K562 (cell line): ENCODE measurements around the gene MAPKAPK2. TPM values are rescaled to one million over a fixed set of nuclear protein-coding genes. Genes with fewer than 3 reads are reported as not detected.
A peak's percentile ranks its signal among the peaks of the same experiment; 100 is the strongest.

Source experiments
- BRF1 ChIP-seq: IDR thresholded peaks from 3 replicates; pipeline ENCODE4 v1.6.1; 2011; ENCODE audit warnings: borderline replicate concordance, mild to moderate bottlenecking; ENCODE audit not compliant: insufficient read length; ENCODE audit errors: extremely low read depth
- CC2D1A ChIP-seq: fragments of 450-650 bp; IDR thresholded peaks from 2 replicates; pipeline ENCODE4 v1.6.1; 2017; ENCODE audit warnings: mild to moderate bottlenecking
- ESRRA ChIP-seq: fragments of 450-650 bp; IDR thresholded peaks from 2 replicates; pipeline ENCODE4 v1.6.1; 2014; ENCODE audit warnings: low read depth, mild to moderate bottlenecking, moderate library complexity, borderline replicate concordance
- EWSR1 ChIP-seq: fragments of 450-650 bp; IDR thresholded peaks from 2 replicates; pipeline ENCODE4 v1.6.1; 2018; ENCODE audit warnings: borderline replicate concordance, mild to moderate bottlenecking, low read depth, moderate library complexity; ENCODE audit not compliant: partially characterized antibody
- FOSL1 ChIP-seq: fragments of 200-800 bp; sonication (Bioruptor generic); conservative IDR thresholded peaks from 2 replicates; pipeline ENCODE4 v1.6.1; 2016; ENCODE audit warnings: missing genetic modification characterization, missing compliant biosample characterization
- FOXJ3 ChIP-seq: sonication (generic); formaldehyde crosslinking; IDR thresholded peaks from 2 replicates; pipeline ENCODE4 v1.4.0; 2020; ENCODE audit warnings: mild to moderate bottlenecking, missing genetic modification reagents
- HEY1 ChIP-seq: fragments of 250-450 bp; sonication (Bioruptor Pico); IDR thresholded peaks from 2 replicates; pipeline ENCODE4 v1.5.0; 2020; ENCODE audit warnings: mild to moderate bottlenecking, moderate library complexity, borderline replicate concordance
- HNRNPH1 ChIP-seq: fragments of 200-400 bp; formaldehyde crosslinking; optimal IDR thresholded peaks from 2 replicates; pipeline ENCODE3; 2017; ENCODE audit warnings: low read depth, mild to moderate bottlenecking, low read length, moderate library complexity
- NKRF ChIP-seq: fragments of 450-650 bp; IDR thresholded peaks from 2 replicates; pipeline ENCODE4 v1.6.1; 2016; ENCODE audit warnings: borderline replicate concordance
- NR0B1 ChIP-seq: fragments of 450-650 bp; IDR thresholded peaks from one replicate; pipeline ENCODE4 v1.6.1; 2018; ENCODE audit warnings: mild to moderate bottlenecking, moderate library complexity; ENCODE audit not compliant: partially characterized antibody
- NUFIP1 ChIP-seq: fragments of 450-650 bp; IDR thresholded peaks from 2 replicates; pipeline ENCODE4 v1.6.1; 2018; ENCODE audit not compliant: partially characterized antibody
- PYGO2 ChIP-seq: fragments of 450-650 bp; IDR thresholded peaks from 2 replicates; pipeline ENCODE4 v1.6.1; 2016; ENCODE audit warnings: mild to moderate bottlenecking, missing genetic modification characterization, moderate library complexity, missing compliant biosample characterization
- RFX1 ChIP-seq: fragments of 450-650 bp; IDR thresholded peaks from 2 replicates; pipeline ENCODE4 v1.6.1; 2016; ENCODE audit warnings: mild to moderate bottlenecking, moderate library complexity
- RFX7 ChIP-seq: fragments of 250-450 bp; sonication (Bioruptor Pico); IDR thresholded peaks from 2 replicates; pipeline ENCODE4 v1.5.1; 2021; ENCODE audit warnings: mild to moderate bottlenecking
- SAP30 ChIP-seq: fragments of 200-600 bp; sonication (generic); IDR thresholded peaks from 2 replicates; pipeline ENCODE4 v1.6.1; 2012; ENCODE audit warnings: borderline replicate concordance, low read depth, mild to moderate bottlenecking, moderate library complexity, low read length, control low read depth, inconsistent platforms; ENCODE audit not compliant: insufficient read depth, poor library complexity, severe bottlenecking
- SIRT6 ChIP-seq: IDR thresholded peaks from one replicate; pipeline ENCODE4 v1.6.1; 2012; ENCODE audit warnings: low read depth, mild to moderate bottlenecking, control low read depth, inconsistent platforms, low read length, moderate library complexity
- SP2 ChIP-seq: IDR thresholded peaks from 2 replicates; pipeline ENCODE4 v1.6.1; 2011; ENCODE audit warnings: mild to moderate bottlenecking, low read depth, low read length, moderate library complexity; ENCODE audit not compliant: poor library complexity, severe bottlenecking; ENCODE audit errors: extremely low read depth
- TOE1 ChIP-seq, 2 experiments: fragments of 450-650 bp in 1 of 2; sonication (generic) in 1 of 2; formaldehyde crosslinking in 1 of 2; IDR thresholded peaks; 2 replicates each; pipeline versions ENCODE4 v1.7.1 to v1.8.0; 2016 to 2022; ENCODE audit warnings: borderline replicate concordance in 2 of 2, mild to moderate bottlenecking in 2 of 2, antibody characterized with exemption in 1 of 2, inconsistent platforms in 1 of 2, low read depth in 1 of 2, missing genetic modification reagents in 1 of 2, moderate library complexity in 1 of 2
- ZNF121 ChIP-seq: sonication (generic); formaldehyde crosslinking; conservative IDR thresholded peaks from 2 replicates; pipeline ENCODE4 v1.8.0; 2022; ENCODE audit warnings: missing genetic modification reagents
- ZNF232 ChIP-seq: sonication (generic); formaldehyde crosslinking; IDR thresholded peaks from 2 replicates; pipeline ENCODE4 v1.8.0; 2022; ENCODE audit warnings: mild to moderate bottlenecking, missing genetic modification reagents
- ZNF239 ChIP-seq: fragments of 250-450 bp; sonication (Bioruptor Pico); IDR thresholded peaks from 2 replicates; pipeline ENCODE4 v1.4.0; 2020; ENCODE audit warnings: mild to moderate bottlenecking
- ZNF24 ChIP-seq: fragments of 450-650 bp; IDR thresholded peaks from 2 replicates; pipeline ENCODE4 v1.6.1; 2016
- ZNF431 ChIP-seq: sonication (generic); formaldehyde crosslinking; IDR thresholded peaks from 2 replicates; pipeline ENCODE4 v1.8.0; 2022; ENCODE audit warnings: mild to moderate bottlenecking, missing genetic modification reagents
- ZNF507 ChIP-seq: conservative IDR thresholded peaks from 2 replicates; pipeline ENCODE4 v1.6.1; 2017; ENCODE audit warnings: missing genetic modification characterization, missing compliant biosample characterization
- ZNF561 ChIP-seq: fragments of 450-650 bp; formaldehyde crosslinking; conservative IDR thresholded peaks from 2 replicates; pipeline ENCODE4 v1.4.0; 2020; ENCODE audit warnings: mild to moderate bottlenecking, moderate library complexity
- polyA plus RNA-seq, 8 experiments: library from polyadenylated mRNA; depleted of rRNA in 4 of 8; stranded (reverse) in 5 of 8; unstranded in 3 of 8; fragments of >200 nt; fragmentation: Nextera tagmentation in 2 of 8; fragmentation: Illumina TruSeq in 1 of 8; extraction: Ambion mirVana in 2 of 8; extraction: Trizol in 1 of 8; gene quantifications; 2 replicates each; pipeline versions ENCODE4 v1.2.1 to v1.2.3, GENCODE V29; 2011 to 2014; ENCODE audit warnings: inconsistent platforms in 1 of 8, missing spikeins in 1 of 8
- total RNA-seq, 7 experiments: library from RNA; depleted of rRNA in 6 of 7; stranded (reverse); fragments of >200 nt in 6 of 7; fragmentation: Illumina TruSeq in 2 of 7; extraction: Trizol in 2 of 7; gene quantifications; 2 replicates each; pipeline versions ENCODE4 v1.2.1 to v1.2.3, GENCODE V29; 2011 to 2021; ENCODE audit warnings: low replicate concordance in 1 of 7
- TF ChIP-seq, protein P1 (sequence below): fragments of 450-650 bp; formaldehyde crosslinking; IDR thresholded peaks from 2 replicates; pipeline ENCODE4 v1.4.0; 2020; ENCODE audit warnings: mild to moderate bottlenecking

Gene MAPKAPK2
- total and polyA plus RNA-seq, 9 of the 15 experiments (the other 6 are each of a cell fraction or from before 2014, with no cell fraction given) = 0.63 to 94.2 (median 52.1) TPM

DNA sequence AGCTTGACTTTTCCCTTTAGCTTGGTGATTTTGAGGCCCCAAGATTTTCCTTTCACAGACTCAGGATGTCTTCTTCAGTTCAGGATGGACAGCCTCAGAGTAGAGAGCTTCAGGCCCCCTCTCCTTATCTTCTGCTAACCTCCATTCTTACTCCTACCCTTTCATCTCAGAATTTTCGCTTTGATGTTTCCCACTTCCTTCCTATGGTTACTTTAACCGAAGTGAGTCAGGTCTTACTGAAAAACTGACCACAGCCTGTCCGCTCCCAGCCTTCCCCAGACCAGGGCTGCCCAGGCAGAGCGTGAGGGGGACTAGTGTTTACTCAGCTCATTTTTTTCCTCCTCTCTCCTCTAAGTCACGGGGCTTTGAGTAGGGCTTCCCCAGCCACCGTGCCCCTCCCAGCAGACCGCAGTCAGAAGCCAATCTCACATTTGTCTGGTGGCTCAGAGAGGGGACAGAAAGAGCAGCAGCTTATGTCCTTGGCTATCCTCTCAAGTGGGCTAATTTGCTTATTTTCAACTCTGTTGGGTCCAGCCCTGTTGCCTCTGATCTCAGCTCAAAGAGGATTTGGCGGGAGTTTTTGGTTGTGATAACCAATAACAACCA is 81.6 kb downstream of the MAPKAPK2 start (continued):
- TF ChIP-seq ZNF232 (CRISPR knock-in tag) = no peak
- no peak for TF ChIP-seq NR0B1
- no peak for TF ChIP-seq ZNF239
- no peak for TF ChIP-seq RFX7 (CRISPR knock-in tag)
- TF ChIP-seq BRF1 = no peak
- no peak for TF ChIP-seq PYGO2
- no peak for TF ChIP-seq ZNF561
- TF ChIP-seq TOE1 (IDR thresholded peaks at IDR 0.05; ENCODE audit: borderline replicate concordance) = peak; percentile 75; the same call in 1 of the 2 replicates
- TF ChIP-seq TOE1 (CRISPR knock-in tag; IDR thresholded peaks at IDR 0.05; ENCODE audit: borderline replicate concordance, low read depth) = no peak
- TF ChIP-seq ZNF431 (CRISPR knock-in tag) = no peak
- TF ChIP-seq NKRF = no peak
- peak; percentile 70; the same call in 1 of the 2 replicates for TF ChIP-seq ESRRA
- TF ChIP-seq SIRT6 = no peak
- TF ChIP-seq FOSL1 (tag) = peak; percentile 90
- no peak for TF ChIP-seq SAP30
- no peak for TF ChIP-seq FOXJ3 (CRISPR knock-in tag)
- no peak for TF ChIP-seq SP2
- TF ChIP-seq ZNF24 = no peak
- no peak for TF ChIP-seq ZNF507 (tag)
- no peak for TF ChIP-seq RFX1
- no peak for TF ChIP-seq EWSR1
- TF ChIP-seq, protein P1, sequence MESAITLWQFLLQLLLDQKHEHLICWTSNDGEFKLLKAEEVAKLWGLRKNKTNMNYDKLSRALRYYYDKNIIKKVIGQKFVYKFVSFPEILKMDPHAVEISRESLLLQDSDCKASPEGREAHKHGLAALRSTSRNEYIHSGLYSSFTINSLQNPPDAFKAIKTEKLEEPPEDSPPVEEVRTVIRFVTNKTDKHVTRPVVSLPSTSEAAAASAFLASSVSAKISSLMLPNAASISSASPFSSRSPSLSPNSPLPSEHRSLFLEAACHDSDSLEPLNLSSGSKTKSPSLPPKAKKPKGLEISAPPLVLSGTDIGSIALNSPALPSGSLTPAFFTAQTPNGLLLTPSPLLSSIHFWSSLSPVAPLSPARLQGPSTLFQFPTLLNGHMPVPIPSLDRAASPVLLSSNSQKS (CRISPR knock-in tag) = no peak
- TF ChIP-seq CC2D1A = no peak
- TF ChIP-seq HNRNPH1 = no peak
- no peak for TF ChIP-seq ZNF121
- no peak for TF ChIP-seq NUFIP1
- TF ChIP-seq HEY1 (CRISPR knock-in tag) = no peak
